Measurements from ENCODE around the gene PIP5K1B.

The PIP5K1B gene

GRCh38 chr9:68974431-68974830 lies 269.4 kb downstream of the PIP5K1B start:
- Histone ChIP-seq H3K9ac (ENCODE audit: low read depth, low read length) (no peak overlapping the region), H3K4me3 (ENCODE audit: low read depth, low read length) (no peak overlapping the region), H3K27ac (ENCODE audit: low read depth, low read length) (no peak overlapping the region), H3K4me1 (ENCODE audit: control insufficient read depth, insufficient read depth, low read length) (no peaks in the 10 kb centered on the region), H3K27me3 (ENCODE audit: control insufficient read depth, insufficient read depth, low read length) (no peaks in the 10 kb centered on the region), H3K9me3 (ENCODE audit: control insufficient read depth, insufficient read depth, low read length) (peaks cover 11% of the 10 kb centered on the region), H3K36me3 (ENCODE audit: control insufficient read depth, insufficient read depth, low read length) (no peaks in the 10 kb centered on the region)

GRCh38 chr9:68974901-68975300 lies 269.9 kb downstream of the PIP5K1B start:
- H3K9ac ChIP-seq (ENCODE audit: low read depth, low read length): no peak overlapping the region
- H3K4me3 ChIP-seq (ENCODE audit: low read depth, low read length): no peak overlapping the region
- no peaks in the 10 kb centered on the region for H3K36me3 ChIP-seq (ENCODE audit: control insufficient read depth, insufficient read depth, low read length)
- peaks cover 11% of the 10 kb centered on the region for H3K9me3 ChIP-seq (ENCODE audit: control insufficient read depth, insufficient read depth, low read length)
- no peaks in the 10 kb centered on the region for H3K27me3 ChIP-seq (ENCODE audit: control insufficient read depth, insufficient read depth, low read length)
- no peak overlapping the region for H3K27ac ChIP-seq (ENCODE audit: low read depth, low read length)
- H3K4me1 ChIP-seq (ENCODE audit: control insufficient read depth, insufficient read depth, low read length): peaks cover 3% of the 10 kb centered on the region; the same call in 1 of the 2 replicates

DNA sequence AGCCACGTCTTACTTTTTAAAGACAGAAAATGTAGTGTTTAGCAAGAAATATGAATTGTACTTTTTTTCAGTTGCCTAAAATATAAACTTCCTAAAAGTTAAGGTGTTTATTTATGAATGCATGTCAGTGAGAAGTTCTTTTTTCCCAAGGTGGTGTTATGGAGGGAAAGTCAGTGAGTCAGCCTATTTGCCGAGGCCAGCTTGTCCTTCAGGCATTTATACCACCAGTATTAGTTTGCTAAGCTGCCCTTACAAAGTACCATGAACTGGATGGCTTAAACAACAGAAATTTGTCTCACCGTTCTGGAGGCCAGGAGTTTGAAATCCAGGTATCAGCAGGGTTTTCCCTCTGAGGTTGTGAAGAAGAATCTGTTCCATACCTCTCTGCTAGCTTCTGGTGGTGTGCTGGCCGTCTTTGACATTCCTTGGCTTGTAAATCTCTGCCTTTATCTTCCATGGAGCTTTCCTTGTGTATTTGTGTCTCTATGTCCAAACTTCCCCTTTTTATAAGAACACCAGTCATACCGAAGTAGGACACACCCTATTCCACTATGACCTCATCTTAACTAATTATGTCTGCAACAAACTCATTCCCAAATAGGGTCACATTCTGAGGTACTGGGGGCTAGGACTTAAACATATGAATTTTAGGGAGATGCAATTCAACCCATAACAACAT lies 270.5 kb downstream of the PIP5K1B start:
- Histone ChIP-seq H3K4me1 (ENCODE audit: control insufficient read depth, insufficient read depth, low read length) (peaks cover 8% of the 10 kb centered on the region; the same call in 1 of the 2 replicates), H3K9ac (ENCODE audit: low read depth, low read length) (no peak overlapping the region), H3K36me3 (ENCODE audit: control insufficient read depth, insufficient read depth, low read length) (no peaks in the 10 kb centered on the region), H3K4me3 (ENCODE audit: low read depth, low read length) (no peak overlapping the region), H3K27ac (ENCODE audit: low read depth, low read length) (no peak overlapping the region), H3K27me3 (ENCODE audit: control insufficient read depth, insufficient read depth, low read length) (no peaks in the 10 kb centered on the region), H3K9me3 (ENCODE audit: control insufficient read depth, insufficient read depth, low read length) (peaks cover 11% of the 10 kb centered on the region)

DNA sequence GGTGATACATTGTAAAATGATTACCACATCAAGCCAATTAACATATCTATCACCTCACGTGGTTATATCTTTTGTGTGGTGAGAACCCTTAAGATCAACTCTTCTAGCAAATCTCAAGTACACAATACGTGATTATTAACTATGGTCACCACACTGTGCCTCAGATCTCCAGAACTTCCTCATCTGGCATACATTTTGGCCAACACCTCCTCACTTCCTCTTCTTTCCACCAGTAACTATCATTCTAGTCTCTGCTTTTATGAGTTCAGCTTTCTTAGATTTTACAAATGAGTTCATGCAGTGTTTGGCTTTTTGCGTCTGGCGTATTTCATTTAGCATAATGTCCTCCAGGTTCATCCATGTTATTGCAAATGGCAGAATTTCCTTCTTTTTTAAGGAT lies 273.0 kb downstream of the PIP5K1B start:
- peaks cover 19% of the 10 kb centered on the region for H3K4me1 ChIP-seq (ENCODE audit: control insufficient read depth, insufficient read depth, low read length)
- H3K9ac ChIP-seq (ENCODE audit: low read depth, low read length): no peak overlapping the region
- peaks cover 11% of the 10 kb centered on the region for H3K9me3 ChIP-seq (ENCODE audit: control insufficient read depth, insufficient read depth, low read length)
- no peaks in the 10 kb centered on the region for H3K27me3 ChIP-seq (ENCODE audit: control insufficient read depth, insufficient read depth, low read length)
- no peak overlapping the region for H3K27ac ChIP-seq (ENCODE audit: low read depth, low read length)
- no peaks in the 10 kb centered on the region for H3K36me3 ChIP-seq (ENCODE audit: control insufficient read depth, insufficient read depth, low read length)
- H3K4me3 ChIP-seq (ENCODE audit: low read depth, low read length): no peak overlapping the region

DNA sequence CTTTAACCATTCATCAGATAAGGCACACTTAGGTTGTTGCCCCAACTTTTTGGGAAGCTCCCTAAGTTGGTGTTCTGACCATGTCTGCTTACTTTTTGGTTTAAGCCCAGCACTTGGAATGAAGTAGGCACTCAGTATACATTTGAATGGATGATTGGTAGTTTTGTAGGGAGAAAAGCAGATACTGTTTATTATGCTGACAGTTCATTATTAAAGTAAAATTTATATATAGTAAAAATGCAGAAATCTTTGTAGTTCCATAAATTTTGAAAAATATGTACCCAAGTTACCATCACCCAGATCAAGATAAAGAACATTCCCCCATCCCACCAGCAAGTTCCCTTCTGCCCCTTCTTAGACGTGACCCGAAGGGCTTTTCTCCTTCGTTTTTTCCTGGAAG lies 273.5 kb downstream of the PIP5K1B start:
- Histone ChIP-seq H3K36me3 (ENCODE audit: control insufficient read depth, insufficient read depth, low read length) (no peaks in the 10 kb centered on the region), H3K27ac (ENCODE audit: low read depth, low read length) (no peak overlapping the region), H3K4me3 (ENCODE audit: low read depth, low read length) (no peak overlapping the region), H3K9me3 (ENCODE audit: control insufficient read depth, insufficient read depth, low read length) (peaks cover 11% of the 10 kb centered on the region), H3K4me1 (ENCODE audit: control insufficient read depth, insufficient read depth, low read length) (peaks cover 19% of the 10 kb centered on the region), H3K27me3 (ENCODE audit: control insufficient read depth, insufficient read depth, low read length) (no peaks in the 10 kb centered on the region), H3K9ac (ENCODE audit: low read depth, low read length) (no peak overlapping the region)

DNA sequence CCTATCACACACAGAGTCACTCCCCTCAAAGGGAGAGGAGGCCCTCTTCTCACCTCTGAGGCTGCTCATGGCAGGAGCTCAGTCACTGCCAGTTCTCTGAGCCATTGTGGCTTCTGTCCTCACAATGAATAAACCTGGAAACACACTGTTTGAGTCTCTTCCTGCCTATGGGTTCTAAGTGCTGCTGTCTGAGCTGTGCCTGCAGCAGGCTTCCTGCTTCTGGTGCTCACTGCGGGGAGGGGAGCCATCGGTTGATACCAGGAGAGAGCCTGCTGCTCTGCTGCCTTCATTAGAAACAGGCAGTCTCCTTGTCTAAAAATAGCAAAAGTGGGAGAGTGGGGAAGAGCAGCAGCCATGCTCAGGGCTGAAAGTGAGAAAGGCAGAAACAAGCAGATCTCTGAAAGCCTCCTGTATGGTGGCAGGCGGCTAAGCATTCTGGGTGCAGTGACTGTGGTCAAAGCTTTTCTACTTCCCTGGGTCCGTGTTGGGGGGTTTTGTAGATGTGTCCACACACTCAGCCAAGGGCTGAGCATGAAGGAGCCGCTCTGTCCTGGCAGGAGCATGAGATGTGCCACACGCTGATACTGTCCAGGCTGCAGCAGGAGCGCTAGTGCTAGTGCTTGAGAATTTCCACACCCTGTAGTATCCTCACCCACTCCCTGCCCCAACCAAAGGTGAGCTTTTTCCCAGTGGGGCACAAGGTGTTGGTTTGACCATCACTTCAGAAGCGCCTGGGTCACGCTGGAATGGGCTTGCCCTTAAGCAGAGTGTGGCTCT lies 274.7 kb downstream of the PIP5K1B start:
- Histone ChIP-seq H3K9me3 (ENCODE audit: control insufficient read depth, insufficient read depth, low read length) (peaks cover 11% of the 10 kb centered on the region), H3K9ac (ENCODE audit: low read depth, low read length) (no peak overlapping the region), H3K27me3 (ENCODE audit: control insufficient read depth, insufficient read depth, low read length) (no peaks in the 10 kb centered on the region), H3K27ac (ENCODE audit: low read depth, low read length) (no peak overlapping the region), H3K36me3 (ENCODE audit: control insufficient read depth, insufficient read depth, low read length) (no peaks in the 10 kb centered on the region), H3K4me3 (ENCODE audit: low read depth, low read length) (no peak overlapping the region), H3K4me1 (ENCODE audit: control insufficient read depth, insufficient read depth, low read length) (peaks cover 19% of the 10 kb centered on the region)

GRCh38 chr9:68980341-68980914 lies 275.4 kb downstream of the PIP5K1B start:
- H3K27me3 ChIP-seq (ENCODE audit: control insufficient read depth, insufficient read depth, low read length): no peaks in the 10 kb centered on the region
- peaks cover 19% of the 10 kb centered on the region for H3K4me1 ChIP-seq (ENCODE audit: control insufficient read depth, insufficient read depth, low read length)
- H3K9ac ChIP-seq (ENCODE audit: low read depth, low read length): no peak overlapping the region
- no peak overlapping the region for H3K27ac ChIP-seq (ENCODE audit: low read depth, low read length)
- peaks cover 11% of the 10 kb centered on the region for H3K9me3 ChIP-seq (ENCODE audit: control insufficient read depth, insufficient read depth, low read length)
- no peak overlapping the region for H3K4me3 ChIP-seq (ENCODE audit: low read depth, low read length)
- no peaks in the 10 kb centered on the region for H3K36me3 ChIP-seq (ENCODE audit: control insufficient read depth, insufficient read depth, low read length)

DNA sequence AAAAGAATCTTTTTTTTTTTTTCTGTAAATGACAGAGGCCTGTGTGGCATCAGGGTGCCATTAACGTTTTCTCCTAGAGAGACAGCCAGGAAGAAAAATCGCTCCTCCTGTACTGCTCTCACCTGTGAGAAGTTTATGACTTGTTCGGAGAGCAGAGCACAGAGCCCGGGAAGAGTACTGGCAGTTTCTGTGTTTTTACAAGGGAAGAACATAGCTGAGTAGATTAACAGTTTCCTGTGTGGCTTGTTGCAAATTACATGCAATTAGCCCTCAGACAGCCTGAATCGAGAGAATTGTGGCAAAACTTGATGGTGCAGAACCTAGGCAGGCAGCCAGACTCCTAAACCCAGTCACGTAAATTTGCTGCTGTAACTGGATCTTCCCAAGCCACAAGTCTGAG lies 276.7 kb downstream of the PIP5K1B start:
- Histone ChIP-seq H3K9ac (ENCODE audit: low read depth, low read length) (no peak overlapping the region), H3K9me3 (ENCODE audit: control insufficient read depth, insufficient read depth, low read length) (peaks cover 3% of the 10 kb centered on the region), H3K4me3 (ENCODE audit: low read depth, low read length) (no peak overlapping the region), H3K4me1 (ENCODE audit: control insufficient read depth, insufficient read depth, low read length) (peaks cover 19% of the 10 kb centered on the region), H3K36me3 (ENCODE audit: control insufficient read depth, insufficient read depth, low read length) (no peaks in the 10 kb centered on the region), H3K27me3 (ENCODE audit: control insufficient read depth, insufficient read depth, low read length) (no peaks in the 10 kb centered on the region), H3K27ac (ENCODE audit: low read depth, low read length) (peak overlapping the region; percentile 18)

GRCh38 chr9:68983008-68983411 lies 278.0 kb downstream of the PIP5K1B start:
- no peak overlapping the region for H3K27ac ChIP-seq (ENCODE audit: low read depth, low read length)
- H3K36me3 ChIP-seq (ENCODE audit: control insufficient read depth, insufficient read depth, low read length): no peaks in the 10 kb centered on the region
- no peak overlapping the region for H3K4me3 ChIP-seq (ENCODE audit: low read depth, low read length)
- H3K9ac ChIP-seq (ENCODE audit: low read depth, low read length): no peak overlapping the region
- no peaks in the 10 kb centered on the region for H3K27me3 ChIP-seq (ENCODE audit: control insufficient read depth, insufficient read depth, low read length)
- no peaks in the 10 kb centered on the region for H3K9me3 ChIP-seq (ENCODE audit: control insufficient read depth, insufficient read depth, low read length)
- H3K4me1 ChIP-seq (ENCODE audit: control insufficient read depth, insufficient read depth, low read length): peaks cover 19% of the 10 kb centered on the region

DNA sequence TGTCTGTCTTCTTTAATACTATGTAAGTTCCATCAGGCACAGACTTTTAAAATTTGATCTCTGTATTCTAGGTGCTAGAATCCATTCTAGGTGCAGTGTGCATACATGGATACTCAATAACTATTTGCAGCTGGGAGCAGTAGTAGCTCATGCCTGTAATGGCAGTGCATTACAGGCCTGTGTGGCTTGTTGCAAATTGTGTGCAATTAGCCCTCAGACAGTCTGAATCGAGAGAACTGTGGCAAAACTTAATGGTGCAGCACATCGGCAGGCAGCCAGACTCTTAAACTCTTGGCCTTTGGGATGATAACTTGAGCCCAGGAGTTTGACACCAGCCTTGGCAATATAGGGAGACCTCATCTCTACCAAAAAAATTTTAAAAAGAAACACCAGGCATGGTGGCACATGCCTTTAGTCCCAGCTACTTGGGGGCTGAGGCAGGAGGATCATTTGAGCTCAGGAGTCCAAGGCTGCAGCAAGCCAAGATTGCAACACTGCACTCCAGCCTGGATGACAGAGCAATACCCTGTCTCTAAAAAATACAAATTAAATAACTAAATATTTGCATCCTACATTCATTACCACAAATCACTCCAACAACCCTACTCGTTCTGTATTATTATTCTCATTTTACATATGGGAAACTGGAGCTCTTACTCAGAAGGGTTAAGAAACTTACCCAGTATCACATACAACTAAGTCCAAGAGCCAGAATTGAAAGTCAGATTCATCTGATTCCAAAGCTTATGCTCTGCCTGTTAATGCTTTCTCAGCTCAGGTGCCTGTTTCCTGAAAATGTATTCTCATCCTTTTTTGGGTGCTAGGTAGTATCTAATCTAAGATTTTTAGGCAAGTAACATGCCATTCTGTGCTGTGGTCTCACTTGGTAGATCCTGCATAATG lies 278.7 kb downstream of the PIP5K1B start:
- Histone ChIP-seq H3K4me3 (ENCODE audit: low read depth, low read length) (no peak overlapping the region), H3K27ac (ENCODE audit: low read depth, low read length) (no peak overlapping the region), H3K36me3 (ENCODE audit: control insufficient read depth, insufficient read depth, low read length) (no peaks in the 10 kb centered on the region), H3K9ac (ENCODE audit: low read depth, low read length) (no peak overlapping the region), H3K27me3 (ENCODE audit: control insufficient read depth, insufficient read depth, low read length) (no peaks in the 10 kb centered on the region), H3K4me1 (ENCODE audit: control insufficient read depth, insufficient read depth, low read length) (peaks cover 19% of the 10 kb centered on the region), H3K9me3 (ENCODE audit: control insufficient read depth, insufficient read depth, low read length) (no peaks in the 10 kb centered on the region)

Measured in HUES48 (cell line).